ENCODE measurements around the gene MAD1L1. TPM values are rescaled to one million over a fixed set of nuclear protein-coding genes. Genes with fewer than 3 reads are reported as not detected.

MAD1L1 gene
- polyA plus RNA-seq, 2 donors: 18.0 to 24.9 TPM

GRCh38 chr7:2072798-2073197, 159.9 kb downstream of the MAD1L1 start:
- whole genome bisulfite sequencing, 2 donors: 83 to 93% methylated on average over 13 of the region's 13 CpGs
- no peak overlapping the region for H3K4me3 ChIP-seq (ENCODE audit: low read depth in 1 of 2, low read length in 2 of 2)

GRCh38 chr7:2072042-2072441, 160.7 kb downstream of the MAD1L1 start:
- 90 to 96% methylated on average over 12 of the region's 12 CpGs for WGBS, 2 donors
- H3K4me1 ChIP-seq (ENCODE audit: control insufficient read depth in 2 of 2, insufficient read depth in 2 of 2, low read length in 1 of 2): peaks cover 0 to 3% of the 10 kb centered on the region in 2 donors
- no peak overlapping the region for H3K27ac ChIP-seq (ENCODE audit: low read depth in 2 of 2, low read length in 1 of 2)
- peaks cover 3 to 19% of the 10 kb centered on the region in 2 donors for H3K36me3 ChIP-seq (ENCODE audit: control insufficient read depth in 2 of 2, insufficient read depth in 2 of 2, low read length in 1 of 2)
- H3K27me3 ChIP-seq (ENCODE audit: control insufficient read depth in 1 of 2, insufficient read depth in 2 of 2, low read length in 2 of 2): no peaks in the 10 kb centered on the region
- H3K4me3 ChIP-seq (ENCODE audit: low read depth in 1 of 2, low read length in 2 of 2): no peak overlapping the region
- H3K9me3 ChIP-seq (ENCODE audit: control insufficient read depth in 2 of 2, insufficient read depth in 1 of 2, low read depth in 1 of 2, low read length in 1 of 2): no peaks in the 10 kb centered on the region

More at GRCh38 chr7:2072798-2073197, 159.9 kb downstream of the MAD1L1 start:
- Histone ChIP-seq H3K36me3 (ENCODE audit: control insufficient read depth in 2 of 2, insufficient read depth in 2 of 2, low read length in 1 of 2) (peaks cover 3 to 20% of the 10 kb centered on the region in 2 donors), H3K27ac (ENCODE audit: low read depth in 2 of 2, low read length in 1 of 2) (no peak overlapping the region), H3K4me1 (ENCODE audit: control insufficient read depth in 2 of 2, insufficient read depth in 2 of 2, low read length in 1 of 2) (peaks cover 0 to 3% of the 10 kb centered on the region in 2 donors), H3K27me3 (ENCODE audit: control insufficient read depth in 1 of 2, insufficient read depth in 2 of 2, low read length in 2 of 2) (no peaks in the 10 kb centered on the region), H3K9me3 (ENCODE audit: control insufficient read depth in 2 of 2, insufficient read depth in 1 of 2, low read depth in 1 of 2, low read length in 1 of 2) (no peaks in the 10 kb centered on the region)

GRCh38 chr7:2071133-2071832, 161.5 kb downstream of the MAD1L1 start:
- peaks cover 3 to 12% of the 10 kb centered on the region in 2 donors for H3K36me3 ChIP-seq (ENCODE audit: control insufficient read depth in 2 of 2, insufficient read depth in 2 of 2, low read length in 1 of 2)
- no peaks in the 10 kb centered on the region for H3K9me3 ChIP-seq (ENCODE audit: control insufficient read depth in 2 of 2, insufficient read depth in 1 of 2, low read depth in 1 of 2, low read length in 1 of 2)
- no peak overlapping the region for H3K4me3 ChIP-seq (ENCODE audit: low read depth in 1 of 2, low read length in 2 of 2)
- H3K4me1 ChIP-seq (ENCODE audit: control insufficient read depth in 2 of 2, insufficient read depth in 2 of 2, low read length in 1 of 2): peaks cover 0 to 3% of the 10 kb centered on the region in 2 donors
- 94 to 96% methylated on average over 25 of the region's 25 CpGs for WGBS, 2 donors
- no peaks in the 10 kb centered on the region for H3K27me3 ChIP-seq (ENCODE audit: control insufficient read depth in 1 of 2, insufficient read depth in 2 of 2, low read length in 2 of 2)
- no peak overlapping the region for H3K27ac ChIP-seq (ENCODE audit: low read depth in 2 of 2, low read length in 1 of 2)

- peaks cover 0 to 3% of the 10 kb centered on the region in 2 donors for H3K4me1 ChIP-seq (ENCODE audit: control insufficient read depth in 2 of 2, insufficient read depth in 2 of 2, low read length in 1 of 2)
- no peaks in the 10 kb centered on the region for H3K27me3 ChIP-seq (ENCODE audit: control insufficient read depth in 1 of 2, insufficient read depth in 2 of 2, low read length in 2 of 2)
- no peaks in the 10 kb centered on the region for H3K9me3 ChIP-seq (ENCODE audit: control insufficient read depth in 2 of 2, insufficient read depth in 1 of 2, low read depth in 1 of 2, low read length in 1 of 2)
- no peak overlapping the region for H3K27ac ChIP-seq (ENCODE audit: low read depth in 2 of 2, low read length in 1 of 2)
- WGBS, 2 donors: 83 to 88% methylated on average over 20 of the region's 20 CpGs
- peaks cover 3 to 8% of the 10 kb centered on the region in 2 donors for H3K36me3 ChIP-seq (ENCODE audit: control insufficient read depth in 2 of 2, insufficient read depth in 2 of 2, low read length in 1 of 2)
- H3K4me3 ChIP-seq (ENCODE audit: low read depth in 1 of 2, low read length in 2 of 2): no peak overlapping the region
Observed at GRCh38 chr7:2070151-2070763, 162.5 kb downstream of the MAD1L1 start.

- no peaks in the 10 kb centered on the region for H3K9me3 ChIP-seq (ENCODE audit: control insufficient read depth in 2 of 2, insufficient read depth in 1 of 2, low read depth in 1 of 2, low read length in 1 of 2)
- H3K4me3 ChIP-seq (ENCODE audit: low read depth in 1 of 2, low read length in 2 of 2): no peak overlapping the region
- 89% methylated on average over 17 of the region's 17 CpGs for WGBS, 2 donors
- no peak overlapping the region for H3K27ac ChIP-seq (ENCODE audit: low read depth in 2 of 2, low read length in 1 of 2)
- no peaks in the 10 kb centered on the region for H3K27me3 ChIP-seq (ENCODE audit: control insufficient read depth in 1 of 2, insufficient read depth in 2 of 2, low read length in 2 of 2)
- H3K36me3 ChIP-seq (ENCODE audit: control insufficient read depth in 2 of 2, insufficient read depth in 2 of 2, low read length in 1 of 2): peaks cover 3 to 8% of the 10 kb centered on the region in 2 donors
- H3K4me1 ChIP-seq (ENCODE audit: control insufficient read depth in 2 of 2, insufficient read depth in 2 of 2, low read length in 1 of 2): peaks cover 0 to 3% of the 10 kb centered on the region in 2 donors
Observed at GRCh38 chr7:2069472-2069860, 163.3 kb downstream of the MAD1L1 start.

- Histone ChIP-seq H3K4me1 (ENCODE audit: control insufficient read depth in 2 of 2, insufficient read depth in 2 of 2, low read length in 1 of 2) (peaks cover under 1 to 3% of the 10 kb centered on the region in 2 donors), H3K9me3 (ENCODE audit: control insufficient read depth in 2 of 2, insufficient read depth in 1 of 2, low read depth in 1 of 2, low read length in 1 of 2) (no peaks in the 10 kb centered on the region), H3K27me3 (ENCODE audit: control insufficient read depth in 1 of 2, insufficient read depth in 2 of 2, low read length in 2 of 2) (no peaks in the 10 kb centered on the region), H3K27ac (ENCODE audit: low read depth in 2 of 2, low read length in 1 of 2) (no peak overlapping the region), H3K4me3 (ENCODE audit: low read depth in 1 of 2, low read length in 2 of 2) (no peak overlapping the region), H3K36me3 (ENCODE audit: control insufficient read depth in 2 of 2, insufficient read depth in 2 of 2, low read length in 1 of 2) (peaks cover 3 to 8% of the 10 kb centered on the region in 2 donors)
- WGBS, 2 donors: 83% methylated on average over 23 of the region's 23 CpGs
Observed at GRCh38 chr7:2068693-2069471, 163.9 kb downstream of the MAD1L1 start.

GRCh38 chr7:2066251-2066919, 166.4 kb downstream of the MAD1L1 start:
- Histone ChIP-seq H3K27ac (ENCODE audit: low read depth in 2 of 2, low read length in 1 of 2) (no peak overlapping the region), H3K4me1 (ENCODE audit: control insufficient read depth in 2 of 2, insufficient read depth in 2 of 2, low read length in 1 of 2) (peaks cover 3 to 9% of the 10 kb centered on the region in 2 donors), H3K27me3 (ENCODE audit: control insufficient read depth in 1 of 2, insufficient read depth in 2 of 2, low read length in 2 of 2) (no peaks in the 10 kb centered on the region), H3K9me3 (ENCODE audit: control insufficient read depth in 2 of 2, insufficient read depth in 1 of 2, low read depth in 1 of 2, low read length in 1 of 2) (no peaks in the 10 kb centered on the region), H3K36me3 (ENCODE audit: control insufficient read depth in 2 of 2, insufficient read depth in 2 of 2, low read length in 1 of 2) (peaks cover 3 to 8% of the 10 kb centered on the region in 2 donors), H3K4me3 (ENCODE audit: low read depth in 1 of 2, low read length in 2 of 2) (no peak overlapping the region)
- WGBS, 2 donors: 84 to 85% methylated on average over 27 to 28 of the region's 28 CpGs

- Histone ChIP-seq H3K9me3 (ENCODE audit: control insufficient read depth in 2 of 2, insufficient read depth in 1 of 2, low read depth in 1 of 2, low read length in 1 of 2) (peaks cover 0 to under 1% of the 10 kb centered on the region in 2 donors), H3K36me3 (ENCODE audit: control insufficient read depth in 2 of 2, insufficient read depth in 2 of 2, low read length in 1 of 2) (peaks cover 3 to 8% of the 10 kb centered on the region in 2 donors), H3K4me1 (ENCODE audit: control insufficient read depth in 2 of 2, insufficient read depth in 2 of 2, low read length in 1 of 2) (peaks cover 3 to 9% of the 10 kb centered on the region in 2 donors), H3K27me3 (ENCODE audit: control insufficient read depth in 1 of 2, insufficient read depth in 2 of 2, low read length in 2 of 2) (no peaks in the 10 kb centered on the region), H3K27ac (ENCODE audit: low read depth in 2 of 2, low read length in 1 of 2) (no peak overlapping the region), H3K4me3 (ENCODE audit: low read depth in 1 of 2, low read length in 2 of 2) (no peak overlapping the region)
- WGBS, 2 donors: 94 to 95% methylated on average over 13 of the region's 13 CpGs
Observed at GRCh38 chr7:2065528-2065927, 167.2 kb downstream of the MAD1L1 start.

Measured in esophagus (tissue), 2 donors.